Esophagus muscularis mucosa (tissue), 4 donors: ENCODE results near the gene LHX2.

Experiments
- EP300 ChIP-seq: sonication (generic); formaldehyde crosslinking; IDR thresholded peaks from one replicate; pipeline ENCODE4 v1.6.1; 2017; ENCODE audit warnings: antibody characterized with exemption
- POLR2A ChIP-seq: fragments of 450-650 bp; IDR thresholded peaks from one replicate; pipeline ENCODE4 v1.6.1; 2017; ENCODE audit warnings: antibody characterized with exemption, moderate library complexity, mild to moderate bottlenecking, low read depth
- TF ChIP-seq, protein P1 (sequence below), 3 experiments: fragments of 200-600 bp in 2 of 3; fragments of 450-650 bp in 1 of 3; sonication (generic) in 2 of 3; IDR thresholded peaks; one replicate each; pipeline ENCODE4 v1.5.1; 2017 to 2019; ENCODE audit warnings: antibody characterized with exemption in 3 of 3, mild to moderate bottlenecking in 2 of 3, moderate library complexity in 1 of 3

DNA sequence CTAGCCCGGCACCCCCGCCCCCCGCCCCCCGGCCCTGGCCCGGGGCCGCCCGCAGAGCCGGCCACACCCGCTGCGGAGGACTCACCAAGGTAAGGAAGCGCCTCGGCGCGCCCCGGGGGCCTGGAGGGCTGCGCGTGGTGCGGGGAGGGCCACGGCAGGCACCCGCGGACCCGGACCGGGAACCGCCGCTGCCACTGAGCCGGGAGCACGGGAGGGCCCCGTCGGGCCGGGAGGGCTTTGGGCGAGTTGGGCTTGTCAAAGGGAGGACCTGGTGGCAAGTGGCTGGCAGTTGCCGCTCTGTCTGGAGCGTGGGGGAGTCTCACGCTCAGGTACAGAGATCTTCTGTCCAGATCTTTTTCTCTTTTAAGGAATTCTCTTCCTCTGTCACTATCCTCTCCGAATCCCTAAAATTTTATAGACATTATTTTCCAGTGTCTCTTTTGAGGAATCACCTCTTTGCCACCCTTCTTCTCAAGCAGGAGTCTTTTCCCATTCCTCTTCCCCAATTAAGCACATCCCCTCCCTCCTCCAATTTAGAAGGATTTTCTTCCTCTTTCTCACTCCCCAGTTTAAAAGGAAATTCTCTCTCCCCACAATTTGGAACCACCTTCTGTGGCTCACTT lies 11.3 kb upstream of the LHX2 start:
- TF ChIP-seq EP300 (no peak), POLR2A (no peak)
- TF ChIP-seq, protein P1, sequence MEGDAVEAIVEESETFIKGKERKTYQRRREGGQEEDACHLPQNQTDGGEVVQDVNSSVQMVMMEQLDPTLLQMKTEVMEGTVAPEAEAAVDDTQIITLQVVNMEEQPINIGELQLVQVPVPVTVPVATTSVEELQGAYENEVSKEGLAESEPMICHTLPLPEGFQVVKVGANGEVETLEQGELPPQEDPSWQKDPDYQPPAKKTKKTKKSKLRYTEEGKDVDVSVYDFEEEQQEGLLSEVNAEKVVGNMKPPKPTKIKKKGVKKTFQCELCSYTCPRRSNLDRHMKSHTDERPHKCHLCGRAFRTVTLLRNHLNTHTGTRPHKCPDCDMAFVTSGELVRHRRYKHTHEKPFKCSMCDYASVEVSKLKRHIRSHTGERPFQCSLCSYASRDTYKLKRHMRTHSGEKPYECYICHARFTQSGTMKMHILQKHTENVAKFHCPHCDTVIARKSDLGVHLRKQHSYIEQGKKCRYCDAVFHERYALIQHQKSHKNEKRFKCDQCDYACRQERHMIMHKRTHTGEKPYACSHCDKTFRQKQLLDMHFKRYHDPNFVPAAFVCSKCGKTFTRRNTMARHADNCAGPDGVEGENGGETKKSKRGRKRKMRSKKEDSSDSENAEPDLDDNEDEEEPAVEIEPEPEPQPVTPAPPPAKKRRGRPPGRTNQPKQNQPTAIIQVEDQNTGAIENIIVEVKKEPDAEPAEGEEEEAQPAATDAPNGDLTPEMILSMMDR (IDR thresholded peaks at IDR 0.05): no peak
